ENCODE results near the gene CHIC2.
"Not testable (repeated sequence)": the region's sequence is repeated elsewhere in the genome, so short reads cannot be mapped to it uniquely, and the experiment has no call there.

CHIC2 gene

GRCh38 chr4:54062392-54062791 is 2.0 kb downstream of the CHIC2 start:
- DNase-seq (ENCODE audit: insufficient read length, low spot score) (no peak), FAIRE-seq (no peak)

DNA sequence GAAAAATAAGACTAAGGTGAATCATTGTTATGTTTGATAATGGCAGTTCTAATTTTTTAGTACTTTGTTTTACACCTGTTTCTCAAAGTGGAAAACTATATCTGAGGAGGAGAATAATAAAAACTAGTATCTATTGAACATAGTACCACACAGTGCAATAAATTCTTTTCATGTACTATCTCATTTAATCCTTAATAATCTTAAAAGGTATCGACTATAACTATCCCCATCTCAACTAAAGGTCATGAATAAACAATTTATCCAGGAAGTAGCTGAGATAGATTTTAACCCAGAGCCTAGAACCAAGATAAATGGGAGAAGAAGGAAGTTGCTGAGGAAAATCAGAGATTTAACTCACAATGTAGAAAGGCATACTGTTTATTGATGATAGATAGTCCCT is 2.5 kb downstream of the CHIC2 start:
- FAIRE-seq (no peak), DNase-seq (ENCODE audit: insufficient read length, low spot score) (no peak)

DNA sequence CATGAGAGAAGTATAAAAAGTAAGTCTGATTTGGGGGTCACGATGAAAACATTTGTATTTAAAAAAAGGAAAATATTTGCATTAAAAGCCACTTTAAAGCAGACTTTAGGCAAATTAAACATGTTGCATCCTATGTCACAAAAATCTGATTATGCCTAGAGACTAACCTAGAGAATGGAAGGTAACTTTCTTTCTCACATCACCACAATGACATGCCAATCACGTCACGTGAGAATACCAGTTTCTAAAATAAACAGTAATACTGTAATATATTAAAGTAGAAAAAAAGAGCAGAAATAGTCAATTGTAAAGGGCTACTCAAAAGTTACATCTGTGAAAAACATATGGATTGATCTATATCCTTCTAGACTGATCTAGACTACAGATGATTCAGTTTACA is 3.3 kb downstream of the CHIC2 start:
- DNase-seq (ENCODE audit: insufficient read length, low spot score): no peak
- peak; percentile 70 for FAIRE-seq

- DNase-seq (ENCODE audit: insufficient read length, low spot score): no peak
Measured at GRCh38 chr4:54060116-54060515, 4.3 kb downstream of the CHIC2 start.

GRCh38 chr4:54058171-54058570 is 6.2 kb downstream of the CHIC2 start:
- DNase-seq (ENCODE audit: insufficient read length, low spot score) (no peak), FAIRE-seq (peak; percentile 63)

More at GRCh38 chr4:54060116-54060515, 4.3 kb downstream of the CHIC2 start:
- peak; percentile 75 for FAIRE-seq

DNA sequence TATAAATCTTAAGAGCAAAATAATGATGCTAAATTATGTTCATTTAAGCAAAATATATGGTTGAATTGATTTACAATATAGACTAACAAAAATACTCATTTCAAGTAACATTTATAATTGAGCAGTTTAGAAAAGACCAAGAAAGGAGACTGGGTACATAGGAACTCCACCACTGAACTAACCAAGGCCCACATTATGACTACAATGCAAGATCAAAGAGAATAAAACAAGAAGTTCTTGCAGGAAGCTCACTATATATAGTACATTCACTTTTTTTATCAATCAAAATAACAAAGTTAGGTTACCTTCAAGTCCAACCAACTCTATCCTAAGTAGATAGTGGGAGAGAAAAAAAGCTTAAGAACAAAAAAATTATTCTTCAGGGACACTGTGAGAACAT is 8.0 kb downstream of the CHIC2 start:
- no peak for FAIRE-seq
- no peak for DNase-seq (ENCODE audit: insufficient read length, low spot score)

GRCh38 chr4:54055494-54055893 is 8.9 kb downstream of the CHIC2 start:
- DNase-seq (ENCODE audit: insufficient read length, low spot score) (no peak), FAIRE-seq (no peak)

GRCh38 chr4:54054501-54054900 is 9.9 kb downstream of the CHIC2 start:
- no peak for DNase-seq (ENCODE audit: insufficient read length, low spot score)
- no peak for FAIRE-seq

- not testable (repeated sequence) for FAIRE-seq; DNase-seq (ENCODE audit: insufficient read length, low spot score)
Measured at GRCh38 chr4:54053322-54053721, 11.1 kb downstream of the CHIC2 start.

DNA sequence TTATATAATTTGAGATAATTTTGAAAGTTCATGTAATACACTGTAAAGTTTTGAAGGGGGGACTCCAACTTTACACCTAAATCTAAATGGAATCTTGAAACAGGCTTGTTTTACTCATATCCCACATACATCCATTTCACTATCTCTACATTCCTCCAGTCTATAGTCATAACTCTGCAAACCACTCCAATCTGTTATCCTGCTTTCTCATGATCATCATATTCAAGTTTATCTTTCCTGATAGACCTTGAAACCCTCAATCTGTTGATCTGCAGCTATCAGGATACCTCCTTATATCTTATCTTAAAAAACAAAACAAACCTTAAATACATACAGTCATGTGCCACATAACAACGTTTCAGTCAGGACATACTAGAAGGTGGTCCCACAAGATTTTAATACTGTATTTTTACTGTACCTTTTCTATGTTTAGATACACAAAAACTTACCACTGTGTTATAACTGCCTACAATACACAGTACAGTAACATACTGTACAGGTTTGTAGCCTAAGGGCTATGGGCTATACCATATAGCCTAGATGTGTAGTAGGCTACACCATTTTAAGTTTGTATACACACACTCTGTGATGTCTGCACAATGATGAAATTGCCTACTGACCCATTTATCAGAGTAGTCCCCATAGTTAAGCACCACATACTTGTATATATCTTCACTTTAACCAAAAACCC is 14.0 kb downstream of the CHIC2 start:
- DNase-seq (ENCODE audit: insufficient read length, low spot score) (no peak), FAIRE-seq (no peak)

DNA sequence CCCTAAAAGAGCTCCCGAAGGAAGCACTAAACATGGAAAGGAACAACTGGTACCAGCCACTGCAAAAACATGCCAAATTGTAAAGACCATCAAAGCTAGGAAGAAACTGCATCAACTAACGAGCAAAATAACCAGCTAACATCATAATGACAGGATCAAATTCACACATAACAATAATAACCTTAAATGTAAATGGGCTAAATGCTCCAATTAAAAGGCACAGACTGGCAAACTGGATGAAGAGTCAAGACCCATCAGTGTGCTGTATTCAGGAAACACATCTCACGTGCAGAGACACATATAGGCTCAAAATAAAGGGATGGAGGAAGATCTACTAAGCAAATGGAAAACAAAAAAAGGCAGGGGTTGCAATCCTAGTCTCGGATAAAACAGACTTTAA is 20.8 kb downstream of the CHIC2 start:
- FAIRE-seq; DNase-seq (ENCODE audit: insufficient read length, low spot score): not testable (repeated sequence)

GRCh38 chr4:54041933-54042332 is 22.5 kb downstream of the CHIC2 start:
- FAIRE-seq (no peak), DNase-seq (ENCODE audit: insufficient read length, low spot score) (no peak)

DNA sequence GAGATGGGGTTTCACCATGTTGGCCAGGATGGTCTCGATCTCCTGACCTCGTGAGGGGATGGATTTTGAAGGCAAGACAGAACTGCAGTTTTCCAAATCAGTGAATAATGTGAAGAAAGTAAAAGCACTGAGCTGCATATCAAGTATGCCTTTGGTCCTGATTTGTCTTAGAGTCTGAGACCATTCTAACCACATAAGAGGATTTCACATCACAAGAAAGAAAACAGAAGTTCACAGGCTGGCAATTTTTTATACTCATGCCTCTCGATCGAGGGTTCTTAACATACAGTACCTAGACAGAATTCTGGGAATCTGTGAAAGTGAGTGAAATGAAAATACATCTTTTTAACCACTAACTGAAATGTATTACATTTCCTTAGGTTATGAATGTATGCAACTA is 23.3 kb downstream of the CHIC2 start:
- no peak for DNase-seq (ENCODE audit: insufficient read length, low spot score)
- FAIRE-seq: no peak

DNA sequence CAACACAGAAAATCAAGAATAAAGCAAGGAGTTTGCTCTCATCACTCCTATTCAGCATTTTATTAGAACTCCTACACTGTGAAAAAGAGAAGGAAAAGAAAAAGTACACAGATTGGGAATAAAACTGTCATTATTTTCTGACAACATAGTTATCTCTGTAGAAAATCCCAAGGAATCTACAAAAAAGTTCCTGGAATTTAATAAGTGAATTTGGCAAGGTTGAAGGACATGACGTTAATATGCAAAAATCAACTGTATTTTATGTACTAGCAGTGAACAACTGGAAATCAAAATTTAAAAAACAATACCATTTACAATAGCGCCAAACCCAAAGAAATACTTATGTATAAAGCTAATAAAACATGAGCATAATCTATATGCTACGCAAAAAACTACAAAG is 26.3 kb downstream of the CHIC2 start:
- no peak for DNase-seq (ENCODE audit: insufficient read length, low spot score)
- FAIRE-seq: no peak

DNA sequence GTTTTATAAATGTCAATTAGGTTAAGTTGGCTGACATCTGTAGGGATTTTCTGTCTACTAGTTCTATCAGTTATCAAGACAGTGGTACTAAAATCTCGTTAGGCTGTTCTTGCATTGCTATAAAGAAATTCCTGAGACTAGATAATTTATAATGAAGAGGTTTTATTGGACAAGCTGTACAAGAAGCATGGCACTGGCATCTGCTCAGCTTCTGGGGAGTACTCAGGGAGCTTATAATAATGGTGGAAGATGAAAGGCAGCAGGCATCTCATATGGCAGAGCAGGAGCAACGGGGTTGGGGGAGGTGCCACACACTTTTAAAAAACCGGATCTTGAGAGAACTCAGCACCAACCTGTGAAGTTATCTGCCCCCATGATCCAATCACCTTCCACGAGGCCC is 28.2 kb downstream of the CHIC2 start:
- DNase-seq (ENCODE audit: insufficient read length, low spot score): no peak
- no peak for FAIRE-seq

- FAIRE-seq: no peak
Measured at GRCh38 chr4:54032558-54033135, 31.8 kb downstream of the CHIC2 start.

DNA sequence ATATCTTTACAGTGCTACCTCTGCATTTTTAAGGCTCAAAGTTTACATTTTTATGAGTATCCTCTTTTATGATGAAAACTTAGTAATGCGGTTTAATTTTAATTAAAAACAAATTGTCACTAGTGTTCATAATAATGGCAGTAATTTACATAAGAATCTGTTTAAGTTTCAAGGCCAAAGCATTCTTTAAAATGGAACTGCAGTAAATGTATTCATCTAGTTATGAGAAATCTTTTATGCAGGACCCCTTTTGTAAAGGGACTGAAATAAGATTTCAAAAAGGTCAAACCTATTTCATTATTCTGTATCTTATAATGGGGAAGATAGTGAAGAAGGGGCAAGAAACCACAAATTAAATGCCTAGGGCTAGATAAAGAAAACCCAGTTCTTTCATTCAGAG is 37.1 kb downstream of the CHIC2 start:
- no peak for DNase-seq (ENCODE audit: insufficient read length, low spot score)
- peak; percentile 26 for FAIRE-seq

More at GRCh38 chr4:54032558-54033135, 31.8 kb downstream of the CHIC2 start:
- no peak for DNase-seq (ENCODE audit: insufficient read length, low spot score)

- DNase-seq (ENCODE audit: insufficient read length, low spot score) (no peak), FAIRE-seq (no peak)
Measured at GRCh38 chr4:54025582-54025981, 38.8 kb downstream of the CHIC2 start.

DNA sequence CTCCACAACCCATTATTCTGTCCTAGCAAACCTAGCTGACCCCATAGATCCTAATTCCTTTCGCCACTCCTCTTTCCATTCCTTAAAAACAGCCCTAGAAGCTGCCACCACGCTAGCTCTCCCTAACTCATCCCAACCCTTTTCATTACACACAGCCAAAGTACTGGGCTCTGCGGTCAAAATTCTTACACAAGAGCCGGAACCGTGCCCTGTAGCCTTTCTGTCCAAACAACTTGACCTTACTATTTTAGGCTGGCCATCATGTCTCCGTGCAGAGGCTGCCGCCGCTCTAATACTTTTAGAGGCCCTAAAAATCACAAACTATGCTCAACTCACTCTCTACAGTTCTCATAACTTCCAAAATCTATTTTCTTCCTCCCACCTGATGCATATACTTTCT is 41.4 kb downstream of the CHIC2 start:
- FAIRE-seq; DNase-seq (ENCODE audit: insufficient read length, low spot score): not testable (repeated sequence)

- FAIRE-seq: no peak
- no peak for DNase-seq (ENCODE audit: insufficient read length, low spot score)
Measured at GRCh38 chr4:54017974-54018373, 46.4 kb downstream of the CHIC2 start.

GRCh38 chr4:54017308-54017707 is 47.1 kb downstream of the CHIC2 start:
- no peak for FAIRE-seq
- no peak for DNase-seq (ENCODE audit: insufficient read length, low spot score)

- DNase-seq (ENCODE audit: insufficient read length, low spot score) (no peak), FAIRE-seq (no peak)
Measured at GRCh38 chr4:54016504-54016903, 47.9 kb downstream of the CHIC2 start.
